ENCODE results near the gene INVS.

DNA sequence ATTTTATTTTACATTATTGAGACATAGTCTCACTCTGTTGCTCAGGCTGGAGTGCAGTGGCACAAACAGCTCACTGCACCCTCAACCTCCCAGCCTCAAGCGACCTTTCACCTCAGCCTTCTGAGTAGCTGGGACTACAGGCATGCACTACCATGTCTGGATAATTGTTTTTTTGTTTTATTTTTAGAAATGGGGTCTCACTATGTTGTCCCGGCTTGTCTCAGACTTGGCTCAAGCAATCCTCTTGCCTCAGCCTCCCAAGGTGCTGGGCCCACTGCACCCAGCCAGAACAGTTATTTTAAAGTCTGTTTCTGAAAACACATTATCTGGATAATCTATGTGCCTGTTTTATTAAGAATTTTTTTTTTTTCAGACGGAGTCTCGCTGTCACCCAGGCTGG is 191.7 kb downstream of the INVS start:
- TF ChIP-seq POLR2A (IDR thresholded peaks at IDR 0.05), result no peak
- no peak for TF ChIP-seq CTCF (IDR thresholded peaks at IDR 0.05)

All from heart left ventricle (tissue), 13 donors.